KG1 (cell line): Measurements from ENCODE around the gene FDX2.
A peak's percentile ranks its signal among the peaks of the same experiment; 100 is the strongest.

Experiments used
- DNase-seq: peaks from one replicate; lab custom pipeline; 2025; lab: John Stamatoyannopoulos, UW

FDX2 gene

GRCh38 chr19:10299545-10300458 lies 16.0 kb downstream of the FDX2 start:
- DNase-seq: no peak

GRCh38 chr19:10295847-10296591 lies 19.8 kb downstream of the FDX2 start:
- DNase-seq: no peak

GRCh38 chr19:10295305-10295846 lies 20.4 kb downstream of the FDX2 start:
- DNase-seq: no peak

GRCh38 chr19:10294368-10294697 lies 21.5 kb downstream of the FDX2 start:
- no peak for DNase-seq

GRCh38 chr19:10293637-10294367 lies 22.0 kb downstream of the FDX2 start:
- DNase-seq: no peak

GRCh38 chr19:10292789-10293636 lies 22.8 kb downstream of the FDX2 start:
- no peak for DNase-seq

- no peak for DNase-seq
Observed at GRCh38 chr19:10292206-10292788, 23.5 kb downstream of the FDX2 start.

GRCh38 chr19:10291554-10292205 lies 24.1 kb downstream of the FDX2 start:
- DNase-seq: no peak

GRCh38 chr19:10290876-10291553 lies 24.8 kb downstream of the FDX2 start:
- peak; percentile 11 for DNase-seq

- no peak for DNase-seq
Observed at GRCh38 chr19:10290357-10290875, 25.4 kb downstream of the FDX2 start.

- DNase-seq: no peak
Observed at GRCh38 chr19:10289836-10290356, 25.9 kb downstream of the FDX2 start, which contains the start of gene ICAM5. Gene ICAM5, plus strand, starts transcription at chr19:10289952. Its CDS starts 92 bp downstream, at chr19:10290044.

- no peak for DNase-seq
Observed at GRCh38 chr19:10289167-10289835, 26.5 kb downstream of the FDX2 start.

- DNase-seq: no peak
Observed at GRCh38 chr19:10288662-10289166, 27.1 kb downstream of the FDX2 start.

- no peak for DNase-seq
Observed at GRCh38 chr19:10286803-10287737, 28.7 kb downstream of the FDX2 start, which contains the start of gene ICAM4. Gene ICAM4, plus strand, starts transcription at chr19:10286955. Its CDS starts 58 bp downstream, at chr19:10287013.

- DNase-seq: no peak
Observed at GRCh38 chr19:10285393-10285792, 30.4 kb downstream of the FDX2 start.

- DNase-seq: no peak
Observed at GRCh38 chr19:10284960-10285278, 30.9 kb downstream of the FDX2 start.
